CD14-positive monocyte (primary cell): ENCODE results near the gene ALDH16A1. TPM values are rescaled to one million over a fixed set of nuclear protein-coding genes. Genes with fewer than 3 reads are reported as not detected.
A peak's percentile ranks its signal among the peaks of the same experiment; 100 is the strongest.
"Not testable (repeated sequence)": the region's sequence is repeated elsewhere in the genome, so short reads cannot be mapped to it uniquely, and the experiment has no call there.

Experiments
- DNase-seq, 3 donors: peaks; one replicate each; pipeline ENCODE4 v3.0.0-alpha.2; 2011 to 2022
- H2AFZ ChIP-seq: 2 replicates; pipeline ENCODE4 v1.6.0; 2012; ENCODE audit warnings: mild to moderate bottlenecking, low read depth, low read length, inconsistent platforms; ENCODE audit not compliant: insufficient read depth, poor library complexity, severe bottlenecking
- H3K27ac ChIP-seq, 2 donors: 1 replicate in 1 of 2; 2 replicates in 1 of 2; pipeline ENCODE4 v1.5.1; 2012 to 2013; ENCODE audit warnings: low read length in 2 of 2, control low read depth in 1 of 2, inconsistent platforms in 1 of 2, low read depth in 1 of 2, mild to moderate bottlenecking in 1 of 2
- H3K27me3 ChIP-seq, 2 donors: one replicate each; pipeline versions ENCODE4 v1.6.0 to v1.6.1; 2011 to 2013; ENCODE audit warnings: low read length in 2 of 2; ENCODE audit not compliant: control insufficient read depth in 2 of 2, insufficient read depth in 2 of 2
- H3K36me3 ChIP-seq, 2 donors: replicated peaks in 1 of 2; 1 replicate in 1 of 2; 2 replicates in 1 of 2; pipeline versions ENCODE4 v1.5.1 to v1.6.1; 2012 to 2013; ENCODE audit warnings: low read length in 2 of 2, control low read depth in 1 of 2, inconsistent platforms in 1 of 2, mild to moderate bottlenecking in 1 of 2; ENCODE audit not compliant: insufficient read depth in 2 of 2, control insufficient read depth in 1 of 2
- H3K4me1 ChIP-seq, 2 donors: 1 replicate in 1 of 2; 2 replicates in 1 of 2; pipeline versions ENCODE4 v1.5.1 to v1.6.1; 2012 to 2013; ENCODE audit warnings: low read length in 2 of 2, control low read depth in 1 of 2, inconsistent platforms in 1 of 2, mild to moderate bottlenecking in 1 of 2, moderate library complexity in 1 of 2; ENCODE audit not compliant: insufficient read depth in 2 of 2, control insufficient read depth in 1 of 2
- H3K4me2 ChIP-seq: replicated peaks from 2 replicates; pipeline ENCODE3; 2012; ENCODE audit warnings: low read length, moderate library complexity, mild to moderate bottlenecking; ENCODE audit not compliant: poor library complexity, severe bottlenecking; ENCODE audit errors: extremely low read depth
- H3K4me3 ChIP-seq, 3 experiments: fragments of 200-600 bp in 1 of 3; sonication (generic) in 1 of 3; replicated peaks in 1 of 3; 1 replicate in 2 of 3; 2 replicates in 1 of 3; pipeline ENCODE4 v1.5.1; 2011 to 2013; ENCODE audit warnings: low read length in 3 of 3, mild to moderate bottlenecking in 3 of 3, control low read depth in 2 of 3, low read depth in 2 of 3, inconsistent platforms in 1 of 3, moderate library complexity in 1 of 3
- H3K79me2 ChIP-seq: 2 replicates; pipeline ENCODE4 v1.6.0; 2012; ENCODE audit warnings: mild to moderate bottlenecking, control low read depth, inconsistent platforms, low read length, moderate library complexity; ENCODE audit not compliant: insufficient read depth
- H3K9ac ChIP-seq: 2 replicates; pipeline ENCODE4 v1.6.0; 2017; ENCODE audit warnings: low read length, mild to moderate bottlenecking; ENCODE audit not compliant: insufficient read depth, poor library complexity, severe bottlenecking
- H3K9me3 ChIP-seq, 2 donors: replicated peaks in 1 of 2; 1 replicate in 1 of 2; 2 replicates in 1 of 2; pipeline versions ENCODE4 v1.5.1 to v1.6.1; 2012 to 2013; ENCODE audit warnings: low read length in 2 of 2, control low read depth in 1 of 2; ENCODE audit not compliant: control insufficient read depth in 1 of 2, insufficient read depth in 1 of 2
- H4K20me1 ChIP-seq: 2 replicates; pipeline ENCODE4 v1.6.0; 2012; ENCODE audit warnings: mild to moderate bottlenecking, low read length, control low read depth, moderate library complexity; ENCODE audit not compliant: insufficient read depth
- H3K27ac Mint-ChIP-seq, 7 donors: one replicate each; pipeline ENCODE4 v1.8.0; 2020; ENCODE audit warnings: mild to moderate bottlenecking in 7 of 7, mixed read lengths in 7 of 7, moderate library complexity in 6 of 7, inconsistent platforms in 2 of 7
- H3K27me3 Mint-ChIP-seq, 3 donors: one replicate each; pipeline ENCODE4 v1.8.0; 2021 to 2022; ENCODE audit warnings: low read depth in 3 of 3, mild to moderate bottlenecking in 3 of 3, mixed read lengths in 3 of 3, moderate library complexity in 3 of 3, inconsistent platforms in 1 of 3
- H3K36me3 Mint-ChIP-seq, 2 donors: one replicate each; pipeline ENCODE4 v1.8.0; 2020; ENCODE audit warnings: mixed read lengths in 2 of 2, inconsistent platforms in 1 of 2, mild to moderate bottlenecking in 1 of 2
- H3K4me1 Mint-ChIP-seq: one replicate; pipeline ENCODE4 v1.8.0; 2020; ENCODE audit warnings: mild to moderate bottlenecking, mixed read lengths
- H3K4me3 Mint-ChIP-seq, 2 donors: one replicate each; pipeline ENCODE4 v1.8.0; 2020; ENCODE audit warnings: mild to moderate bottlenecking in 2 of 2, mixed read lengths in 2 of 2, moderate library complexity in 1 of 2
- H3K9me3 Mint-ChIP-seq, 7 donors: one replicate each; pipeline ENCODE4 v1.8.0; 2020 to 2022; ENCODE audit warnings: mixed read lengths in 7 of 7, mild to moderate bottlenecking in 6 of 7, moderate library complexity in 6 of 7, inconsistent platforms in 2 of 7
- CTCF ChIP-seq: fragments of 200-600 bp; IDR thresholded peaks from one replicate; pipeline ENCODE4 v1.8.0; 2022; ENCODE audit warnings: antibody characterized with exemption, mild to moderate bottlenecking
- WGBS: methylation state at CpG from one replicate; pipeline ENCODE4 v1.1.5; 2013; ENCODE audit warnings: missing lambda C conversion rate; ENCODE audit not compliant: insufficient coverage; 5-methylcytosine and 5-hydroxymethylcytosine counted together
- intact Hi-C, 2 donors: fragments of 100-400 bp; cut with micrococcal nuclease; formaldehyde crosslinking; loops; one replicate each; pipeline versions ENCODE4 v1.15.0 to v1.15.1; 2023
- polyA plus RNA-seq, 3 donors: library from polyadenylated mRNA; depleted of rRNA in 1 of 3; unstranded in 2 of 3; stranded (reverse) in 1 of 3; fragments of 300-500 nt in 2 of 3; fragments of >200 nt in 1 of 3; fragmentation: Illumina TruSeq in 2 of 3; gene quantifications; 1 replicate in 2 of 3; 2 replicates in 1 of 3; pipeline ENCODE4 v1.2.3, GENCODE V29; 2012 to 2021

ALDH16A1 gene
- polyA plus RNA-seq, 3 donors, result 30.8 to 39.5 (median 31.2) TPM

- under 1% methylated on average over 43 of the region's 47 CpGs for WGBS
- peaks cover 37 to 46% of the 10 kb centered on the region in 2 donors for H3K4me1 ChIP-seq
These were observed 9.5 kb upstream of the ALDH16A1 start for GRCh38 chr19:49443366-49444099.

GRCh38 chr19:49444100-49444700, 8.8 kb upstream of the ALDH16A1 start:
- H3K9me3 Mint-ChIP-seq, result peaks cover 0 to 25% (median 14%) of the 10 kb centered on the region in 7 donors
- H3K4me1 Mint-ChIP-seq, result peaks cover 52% of the 10 kb centered on the region
- not testable (repeated sequence) for H2AFZ ChIP-seq, DNase-seq, H4K20me1 ChIP-seq, H3K79me2 ChIP-seq, H3K27ac ChIP-seq, H3K9ac ChIP-seq
- H3K27ac Mint-ChIP-seq, result peak overlapping the region in 2 of 7 donors; percentile 53 to 70
- WGBS, result 67% methylated on average over 5 of the region's 5 CpGs
- Histone ChIP-seq H3K4me3 (peak overlapping the region in 1 of 3 experiments; percentile 95), H3K4me2 (peak overlapping the region; percentile 100), H3K9me3 (peaks cover 0 to 17% of the 10 kb centered on the region in 2 donors), H3K36me3 (peaks cover 20 to 29% of the 10 kb centered on the region in 2 donors), H3K27me3 (peaks cover 29 to 32% of the 10 kb centered on the region in 2 donors), H3K4me1 (peaks cover 37 to 46% of the 10 kb centered on the region in 2 donors)
- intact Hi-C loops, result loop anchor here in 1 of 2 donors (5.0 kb wide), 1 partner anchor 52 kb away; no protein-coding TSS in a partner anchor
- peaks cover 31 to 37% (median 33%) of the 10 kb centered on the region in 3 donors for H3K27me3 Mint-ChIP-seq
- peak overlapping the region in 1 of 2 donors; percentile 9 for H3K4me3 Mint-ChIP-seq
- H3K36me3 Mint-ChIP-seq, result peaks cover 40 to 41% of the 10 kb centered on the region in 2 donors

More at GRCh38 chr19:49443366-49444099, 9.5 kb upstream of the ALDH16A1 start:
- peaks cover 50% of the 10 kb centered on the region for H3K4me1 Mint-ChIP-seq
- H3K4me3 Mint-ChIP-seq, result peak overlapping the region; percentile 80 to 83
- intact Hi-C loops, result loop anchor here (1.0 to 5.0 kb wide), 2 partner anchors 51 kb away; no protein-coding TSS in a partner anchor
- Histone ChIP-seq H3K36me3 (peaks cover 17 to 23% of the 10 kb centered on the region in 2 donors), H2AFZ (peak overlapping the region; percentile 99), H3K27ac (no peak overlapping the region), H3K4me3 (peak overlapping the region; percentile 45 to 95 (median 65)), H3K9me3 (peaks cover 0 to 17% of the 10 kb centered on the region in 2 donors), H3K27me3 (peaks cover 36 to 39% of the 10 kb centered on the region in 2 donors), H3K9ac (peak overlapping the region; percentile 53), H3K4me2 (peak overlapping the region; percentile 100), H4K20me1 (no peaks in the 10 kb centered on the region), H3K79me2 (no peaks in the 10 kb centered on the region)
- H3K27me3 Mint-ChIP-seq, result peaks cover 37 to 44% (median 40%) of the 10 kb centered on the region in 3 donors
- DNase-seq, result peak; percentile 86 to 89 (median 88)
- H3K27ac Mint-ChIP-seq, result peak overlapping the region in 4 of 7 donors; percentile 56 to 74 (median 66)
- TF ChIP-seq CTCF, result peak; percentile 85
- H3K36me3 Mint-ChIP-seq, result peaks cover 33 to 35% of the 10 kb centered on the region in 2 donors
- H3K9me3 Mint-ChIP-seq, result peaks cover 0 to 25% (median 14%) of the 10 kb centered on the region in 7 donors
